HG02763 (cell line): ENCODE results near the gene PDXP.

ENCODE experiments used
- ATAC-seq: cut with Tn5 transposase; IDR thresholded peaks from one replicate; pipeline ENCODE4 v1.9.1; 2021; ENCODE audit warnings: mild to moderate bottlenecking, moderate library complexity; ENCODE audit not compliant: unreplicated experiment

Gene PDXP

DNA sequence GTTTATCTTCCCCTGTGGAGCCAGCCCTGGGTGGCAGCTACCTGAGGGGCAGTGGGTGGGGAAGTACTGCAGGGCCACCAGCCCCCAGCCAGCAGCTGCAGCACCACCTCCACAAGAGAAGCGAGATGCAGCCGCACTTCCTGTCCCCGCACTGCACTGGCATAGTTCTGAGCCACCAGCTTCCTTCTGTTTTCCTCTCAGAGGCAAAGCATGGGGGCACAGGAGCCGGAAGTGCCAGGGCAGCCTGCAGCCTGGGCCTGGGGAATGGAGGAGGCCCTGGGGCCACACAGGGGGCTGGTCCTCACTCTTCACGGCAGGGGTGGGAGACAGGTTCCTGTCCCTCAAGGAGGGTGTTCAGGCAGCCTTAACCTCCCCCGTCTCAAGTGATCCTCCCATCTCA is 31.0 kb upstream of the PDXP start:
- ATAC-seq: no peak

DNA sequence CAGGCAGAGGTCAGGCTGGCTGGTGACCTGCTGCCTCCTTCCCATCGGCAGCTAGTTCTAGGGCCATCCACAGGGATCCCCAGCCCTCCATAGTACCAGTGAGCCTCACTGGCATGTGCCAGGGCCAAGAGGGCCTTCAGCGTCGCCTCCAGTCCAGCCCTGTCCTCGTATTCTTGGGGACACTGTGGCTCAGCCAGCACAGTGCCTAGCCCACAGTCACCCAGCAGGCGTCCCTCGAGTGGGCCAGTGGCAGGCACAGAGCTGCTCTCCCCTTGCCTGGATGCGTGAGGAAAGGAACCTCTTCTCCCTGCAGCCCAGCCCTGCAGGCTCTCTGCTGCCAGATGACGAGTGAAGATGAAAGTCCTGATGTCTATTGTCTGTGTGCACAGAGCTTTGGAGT is 29.7 kb upstream of the PDXP start:
- no peak for ATAC-seq

DNA sequence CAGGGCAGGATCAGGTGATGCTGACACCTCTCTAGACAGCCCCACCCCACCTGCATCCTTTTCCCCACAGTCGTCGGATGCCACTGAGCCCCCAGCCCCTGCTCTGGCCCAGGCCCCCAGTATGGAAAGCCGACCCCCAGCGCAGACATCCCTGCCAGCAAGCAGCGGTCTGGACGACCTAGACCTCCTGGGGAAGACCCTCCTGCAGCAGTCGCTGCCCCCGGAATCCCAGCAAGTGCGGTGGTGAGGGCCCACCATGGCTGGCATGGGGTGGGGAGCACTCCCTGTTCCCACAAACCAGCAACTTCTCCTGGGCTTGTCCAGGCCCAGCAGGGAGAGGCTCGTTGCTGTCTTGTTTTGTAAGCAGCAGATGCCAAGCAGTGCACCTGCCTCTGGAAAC is 28.6 kb upstream of the PDXP start:
- ATAC-seq: no peak

DNA sequence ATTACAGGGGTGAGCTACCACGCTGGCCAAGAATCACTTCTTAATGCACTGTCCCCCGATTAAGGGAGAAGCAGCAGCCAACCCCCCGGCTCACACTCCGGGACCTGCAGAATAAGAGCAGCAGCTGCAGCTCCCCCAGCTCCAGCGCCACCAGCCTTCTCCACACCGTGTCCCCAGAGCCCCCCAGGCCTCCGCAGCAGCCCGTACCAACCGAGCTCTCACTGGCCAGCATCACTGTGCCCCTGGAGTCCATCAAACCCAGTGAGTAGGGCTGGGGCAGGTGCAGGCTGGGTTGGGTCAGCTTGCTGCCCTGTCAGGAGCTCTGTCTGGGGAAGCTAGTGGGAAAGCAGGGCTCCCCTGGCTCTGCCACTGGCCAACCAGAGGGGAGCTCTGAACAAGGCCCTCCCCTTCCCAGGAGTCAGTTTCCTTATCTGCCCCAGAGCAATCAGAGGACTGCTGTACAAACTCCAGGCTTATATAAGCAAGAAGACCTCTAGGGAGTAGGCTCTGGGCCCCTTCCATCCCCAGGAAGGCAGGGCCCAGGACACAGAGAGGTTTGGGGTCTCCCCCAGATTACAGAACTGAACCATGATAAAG is 27.6 kb upstream of the PDXP start:
- no peak for ATAC-seq

DNA sequence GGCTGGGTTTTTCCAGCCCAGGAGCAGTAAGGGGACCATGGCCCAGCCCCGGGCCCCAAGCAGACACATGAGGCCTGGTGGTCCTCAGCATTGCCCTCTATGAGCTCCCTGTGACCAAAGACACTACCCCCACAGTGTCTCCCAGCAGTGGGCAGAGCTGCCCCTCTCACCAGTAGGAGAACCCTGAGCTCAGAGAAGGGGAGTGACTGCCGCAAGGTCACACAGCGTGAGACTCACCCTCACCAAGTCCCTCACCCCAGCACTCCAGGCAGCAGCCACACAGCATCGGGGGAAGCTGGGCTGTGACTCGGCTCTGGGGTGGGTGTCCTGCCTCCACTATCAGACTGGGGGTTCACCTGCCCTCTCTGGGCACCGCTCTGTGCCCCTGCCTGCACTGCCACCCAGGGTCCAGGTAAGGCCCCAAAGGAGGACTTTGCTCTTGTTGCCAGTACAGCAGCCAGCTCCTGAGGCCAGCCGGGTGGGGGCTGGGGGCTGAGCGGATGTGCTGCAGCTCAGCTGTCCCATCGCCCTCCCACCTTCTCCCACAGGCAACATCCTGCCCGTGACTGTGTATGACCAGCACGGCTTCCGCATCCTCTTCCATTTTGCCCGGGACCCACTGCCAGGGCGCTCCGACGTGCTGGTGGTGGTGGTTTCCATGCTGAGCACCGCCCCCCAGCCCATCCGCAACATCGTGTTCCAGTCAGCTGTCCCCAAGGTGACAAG is 26.9 kb upstream of the PDXP start:
- no peak for ATAC-seq

DNA sequence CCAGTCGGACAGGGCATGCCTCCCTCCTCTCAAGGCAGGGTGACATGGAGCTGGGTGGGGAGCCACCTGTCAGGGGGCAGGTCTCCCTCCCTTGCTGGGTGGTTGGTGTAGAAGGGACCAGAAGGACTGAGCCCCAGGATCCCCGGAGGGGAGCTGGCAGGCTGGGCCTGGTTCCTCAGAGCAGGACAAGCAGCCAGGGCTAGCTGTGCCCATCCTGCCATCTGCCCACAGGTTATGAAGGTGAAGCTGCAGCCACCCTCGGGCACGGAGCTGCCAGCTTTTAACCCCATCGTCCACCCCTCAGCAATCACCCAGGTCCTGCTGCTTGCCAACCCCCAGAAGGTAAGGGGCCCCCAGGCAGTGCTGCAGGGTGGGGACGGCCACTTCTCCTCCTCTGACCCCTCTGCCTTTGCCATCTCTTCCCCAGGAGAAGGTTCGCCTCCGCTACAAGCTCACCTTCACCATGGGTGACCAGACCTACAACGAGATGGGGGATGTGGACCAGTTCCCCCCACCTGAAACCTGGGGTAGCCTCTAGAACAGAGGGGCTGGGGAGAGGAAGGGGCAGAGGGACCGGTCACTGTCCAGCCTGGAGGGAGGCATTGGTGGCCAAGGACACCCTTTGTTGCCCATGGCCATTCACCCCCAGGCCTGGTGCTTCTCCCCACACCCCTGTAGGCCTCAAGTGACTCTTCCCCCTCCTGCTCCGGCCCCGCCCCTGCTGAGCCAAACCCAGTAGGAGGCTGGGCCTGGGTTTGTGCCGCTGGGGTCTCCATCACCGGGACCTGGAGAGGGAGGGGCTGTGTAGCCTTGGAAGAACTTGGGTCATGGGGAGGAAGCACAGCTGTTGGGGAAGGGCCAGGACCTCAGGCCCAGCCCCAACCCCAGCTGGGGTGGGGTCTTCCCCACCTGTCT is 26.1 kb upstream of the PDXP start:
- ATAC-seq: peak; percentile 10

DNA sequence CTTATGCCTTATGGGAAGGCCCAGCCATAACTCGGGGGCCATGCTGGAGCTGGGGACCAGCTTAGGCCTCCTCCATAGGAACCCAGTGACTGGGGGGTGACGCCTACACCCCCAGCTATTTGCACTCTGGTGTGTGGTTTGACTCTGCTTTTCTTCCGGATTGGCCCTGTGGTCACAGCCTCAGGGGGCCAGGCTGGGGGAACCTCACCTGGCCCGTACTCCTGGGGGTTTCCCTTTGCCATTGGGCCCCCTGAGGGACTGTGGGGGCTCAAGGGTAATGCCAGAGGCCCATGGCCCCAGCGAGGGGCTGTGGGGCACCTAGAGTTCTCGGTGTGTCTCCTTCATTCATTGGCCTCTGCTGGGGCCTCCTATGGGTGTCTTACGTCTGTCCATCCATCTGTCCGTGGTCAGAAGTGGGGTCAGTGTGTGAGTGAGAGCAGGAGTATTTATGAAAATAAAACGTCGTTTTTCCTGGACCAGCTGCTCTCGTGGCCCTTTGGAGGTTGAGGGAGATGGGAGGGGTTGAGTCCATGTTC is 25.4 kb upstream of the PDXP start:
- ATAC-seq: peak; percentile 44

DNA sequence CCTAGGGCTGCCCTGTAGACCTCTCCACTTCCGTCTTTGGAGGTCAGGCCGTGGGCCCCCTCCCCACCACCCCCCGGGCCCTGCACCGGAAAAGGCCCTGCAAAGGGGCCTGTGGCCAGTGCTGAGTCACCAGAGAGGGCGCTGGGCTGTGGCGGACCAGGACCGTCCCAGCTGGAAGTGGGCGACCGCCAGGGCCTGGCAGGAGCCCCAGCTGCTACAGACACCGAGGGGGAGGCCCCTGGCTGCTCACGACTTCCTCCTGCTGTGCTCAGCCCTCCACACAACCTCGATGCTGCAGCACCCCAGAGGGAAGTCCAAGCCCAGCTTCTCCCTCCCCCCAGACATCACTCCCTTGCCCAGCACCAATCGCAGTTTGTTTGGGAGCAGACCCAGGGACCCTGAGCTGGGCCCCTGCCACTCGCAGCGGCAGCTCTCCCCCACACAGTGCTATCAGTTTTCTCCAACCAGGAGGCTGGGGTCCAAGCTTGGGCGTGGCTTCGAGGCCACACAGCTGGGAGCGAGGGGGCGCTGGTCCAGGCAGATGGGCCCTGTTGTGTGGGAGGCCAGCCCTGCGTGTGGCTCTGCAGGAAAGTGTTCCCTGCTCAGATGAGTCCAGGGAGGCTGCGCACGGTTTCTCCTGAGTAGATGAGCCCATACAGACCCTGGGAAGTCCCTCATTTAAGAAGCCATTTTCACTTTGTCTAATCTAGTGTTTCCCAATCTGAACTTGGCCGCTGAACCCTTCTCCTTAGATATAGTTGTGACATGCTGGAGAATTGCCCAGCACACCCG is 24.7 kb upstream of the PDXP start:
- peak; percentile 47 for ATAC-seq

DNA sequence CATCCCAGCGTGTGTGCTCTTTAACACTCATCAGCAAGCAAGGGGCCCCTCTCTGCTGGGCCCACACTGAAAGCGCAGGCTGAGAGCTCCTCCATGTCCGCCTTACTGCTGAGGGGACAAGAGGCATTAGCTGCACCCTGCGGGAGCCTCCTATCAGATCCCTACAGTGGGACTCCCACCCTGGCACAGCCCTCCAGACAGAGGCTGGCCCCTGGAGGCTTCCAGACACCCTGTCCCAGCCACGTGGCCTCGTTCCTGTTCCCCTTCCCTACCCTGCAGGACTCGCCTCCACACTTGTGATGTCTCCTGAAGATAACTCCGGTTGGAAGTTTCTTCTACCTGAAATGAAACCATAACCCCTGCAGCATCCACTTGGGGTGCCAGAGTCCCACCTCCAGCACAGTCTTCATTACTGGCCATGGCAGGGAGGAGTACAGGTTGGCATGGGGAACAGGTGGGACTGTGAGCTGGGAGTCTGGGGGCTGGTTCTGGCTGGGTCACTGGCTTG is 24.1 kb upstream of the PDXP start:
- ATAC-seq: no peak

DNA sequence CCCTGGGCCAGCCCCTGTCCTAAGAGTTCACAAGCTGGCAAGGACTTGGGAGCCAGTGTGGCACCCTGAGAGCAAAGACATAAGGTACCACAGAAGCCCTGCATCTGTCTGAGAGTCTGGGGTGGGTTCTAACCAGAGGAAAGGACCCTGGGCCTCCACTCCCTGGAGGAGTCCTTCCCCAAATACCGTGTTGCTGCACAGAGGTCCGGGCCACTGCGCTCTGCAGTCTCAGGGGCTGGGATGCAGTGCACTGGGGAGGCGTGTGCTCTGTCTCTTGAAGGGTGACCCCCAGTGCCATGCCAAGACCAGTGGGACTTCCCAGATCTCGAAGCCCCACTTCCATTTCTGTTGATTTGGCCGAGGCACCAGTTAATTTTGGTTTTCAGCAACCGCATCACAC is 23.4 kb upstream of the PDXP start:
- no peak for ATAC-seq

DNA sequence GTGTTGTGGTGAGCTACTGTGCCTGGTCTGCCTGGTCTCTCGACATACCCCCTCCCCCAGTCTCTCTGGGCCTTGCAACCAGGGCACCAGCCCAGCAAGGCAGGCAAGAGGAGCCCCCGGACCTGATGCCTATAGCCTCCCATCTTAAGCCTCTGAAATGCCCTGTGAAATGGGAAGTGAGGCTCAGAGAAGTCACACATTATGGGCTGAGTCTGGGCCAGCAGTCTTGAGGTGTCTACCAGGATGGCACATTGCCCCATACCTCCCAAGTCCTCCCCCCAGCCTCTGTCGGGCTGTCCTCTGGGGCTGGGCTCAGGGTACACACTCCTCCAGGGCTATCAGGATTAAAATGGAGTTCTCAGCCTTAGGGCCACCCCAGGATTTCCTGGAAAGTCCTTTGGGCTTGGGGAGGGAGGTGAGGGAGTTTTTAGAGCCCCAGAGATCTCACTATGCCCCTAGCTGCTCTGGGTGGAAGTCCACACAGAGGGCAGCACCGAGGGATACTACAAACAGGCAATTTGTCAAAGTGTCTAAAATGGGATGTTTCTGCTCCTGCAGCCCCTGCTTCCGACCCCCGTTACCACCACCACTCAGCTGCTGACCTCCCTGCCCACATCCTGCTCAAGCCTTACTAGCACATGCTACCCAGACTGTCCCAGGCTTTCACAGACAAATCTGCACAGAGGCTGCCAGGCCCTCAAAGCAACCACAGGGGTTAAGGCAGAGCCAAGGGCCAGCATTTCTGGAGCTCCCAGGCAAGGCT is 22.2 kb upstream of the PDXP start:
- no peak for ATAC-seq

DNA sequence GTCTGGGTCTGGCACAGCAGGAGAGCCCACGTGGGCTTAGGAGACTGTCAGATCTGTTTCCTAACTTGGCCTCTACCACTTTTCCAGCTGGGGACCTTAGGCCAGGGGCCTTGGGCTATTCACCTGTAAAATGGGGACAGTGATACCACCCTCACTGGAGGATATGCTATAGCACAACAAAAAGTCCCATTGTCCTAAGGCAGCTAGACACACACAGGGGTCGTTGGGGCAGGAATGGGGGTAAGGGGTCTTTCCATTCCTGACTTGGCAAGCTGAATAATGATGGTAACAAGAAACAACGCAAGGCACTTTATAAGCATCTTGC is 21.6 kb upstream of the PDXP start:
- no peak for ATAC-seq

DNA sequence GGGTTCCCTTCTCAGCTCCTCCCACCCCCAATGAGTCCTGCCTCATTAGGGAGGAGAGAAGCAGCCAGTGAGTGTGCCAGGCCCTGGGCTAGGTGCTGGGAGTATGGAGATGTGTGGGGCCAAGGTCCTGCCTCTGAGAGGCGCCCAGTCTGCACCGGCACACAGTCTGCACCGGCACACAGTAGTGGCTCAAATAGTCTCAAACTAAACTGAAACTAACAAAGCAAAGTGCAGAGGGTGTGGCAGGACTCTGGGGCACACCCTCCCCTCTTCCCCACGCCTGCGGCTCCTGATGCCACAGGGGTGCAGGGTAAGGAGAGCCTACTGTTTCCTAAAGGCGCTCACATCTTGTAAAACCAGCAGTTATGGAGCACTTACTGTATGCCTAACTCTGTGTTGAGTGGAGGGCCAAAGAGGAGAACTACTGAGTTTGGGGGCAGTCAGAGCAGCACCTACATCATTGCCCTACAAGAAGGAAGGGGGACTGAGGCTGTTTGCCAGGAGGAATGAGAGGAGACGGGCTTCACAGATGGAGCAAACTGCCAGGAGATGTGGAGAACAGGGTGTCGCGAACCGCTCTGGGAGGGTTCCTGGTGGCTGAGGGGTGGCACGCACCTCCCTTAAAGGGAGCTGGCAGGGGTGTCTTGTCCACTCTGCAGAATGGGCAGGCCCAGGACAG is 20.0 kb upstream of the PDXP start:
- no peak for ATAC-seq

DNA sequence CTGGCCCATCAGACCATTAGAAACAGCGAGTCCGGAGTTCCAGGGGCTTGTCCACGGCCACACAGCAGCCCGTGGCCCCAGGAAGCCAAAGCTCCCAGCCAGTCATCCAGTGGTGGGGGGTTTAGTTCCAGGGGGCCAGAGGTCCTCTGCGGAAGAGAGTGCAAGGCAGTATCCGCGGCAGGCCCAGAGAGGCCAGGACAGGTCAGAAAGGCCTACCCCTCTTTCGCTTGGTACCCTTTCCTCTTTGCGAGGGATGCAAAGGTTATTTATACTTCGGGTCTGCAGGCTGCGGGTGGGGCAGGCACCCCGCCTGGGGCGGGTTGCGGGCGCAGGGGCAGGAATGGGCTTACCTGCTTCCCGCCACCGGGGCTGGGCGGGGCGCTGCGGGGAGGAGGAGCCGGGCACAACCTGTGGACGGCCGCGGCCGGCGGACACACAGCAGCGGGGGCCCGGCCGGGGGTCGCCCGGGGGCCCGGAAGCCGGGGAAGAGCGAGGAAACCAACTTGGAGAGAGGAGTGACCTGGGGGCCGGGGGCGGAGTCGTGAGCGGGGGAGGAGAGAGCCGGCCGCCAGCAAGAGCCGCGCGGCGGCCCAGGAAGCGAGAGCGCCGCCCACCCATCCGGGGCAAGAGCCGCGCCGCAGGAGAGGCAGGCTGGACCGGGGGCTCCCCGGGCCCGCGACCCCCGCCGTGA is 19.3 kb upstream of the PDXP start, which contains the start of gene SH3BP1:
Gene SH3BP1, plus strand, starts transcription at position 600 of the 691 bp plus-strand sequence. CDS start 119 bp downstream, outside the sequence.
- no peak for ATAC-seq

DNA sequence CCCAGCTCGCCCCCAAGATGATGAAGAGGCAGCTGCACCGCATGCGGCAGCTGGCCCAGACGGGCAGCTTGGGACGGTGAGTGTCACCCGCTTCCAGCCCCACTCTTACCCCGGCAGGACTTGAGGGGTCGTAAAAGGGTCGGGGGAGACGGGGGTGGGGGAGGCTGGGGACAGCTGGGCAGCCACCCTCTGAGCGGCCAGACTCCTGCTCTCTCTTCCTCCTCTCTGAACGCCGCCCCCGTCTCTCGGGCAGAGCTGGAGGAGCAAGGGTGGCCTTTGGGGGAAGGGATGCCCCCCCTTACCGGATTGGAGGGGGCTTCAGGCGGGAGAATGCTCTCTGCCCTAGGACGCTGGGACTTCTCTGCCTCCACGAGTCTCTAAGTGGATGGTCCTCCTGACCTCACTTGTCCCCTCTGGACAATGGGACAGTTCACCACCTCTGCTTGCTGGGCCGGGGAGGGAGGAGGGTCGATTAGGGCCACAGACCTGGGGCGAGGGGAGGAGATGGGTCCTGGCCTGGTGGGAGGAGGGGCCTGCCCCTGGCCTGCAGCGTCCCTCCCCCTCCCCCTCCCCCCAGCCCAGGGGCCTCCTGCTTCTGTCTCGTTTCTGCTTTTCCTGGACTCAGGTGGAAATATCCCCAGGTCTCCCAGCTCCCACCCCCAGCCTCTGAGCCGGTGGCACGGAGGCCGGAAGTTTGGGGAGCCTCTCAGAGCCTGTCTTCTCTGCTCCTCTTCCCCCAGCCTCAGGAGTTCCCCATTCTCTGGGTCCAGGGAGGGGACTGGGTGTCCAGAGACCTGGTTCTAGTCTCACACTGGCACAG is 18.5 kb upstream of the PDXP start:
- no peak for ATAC-seq

DNA sequence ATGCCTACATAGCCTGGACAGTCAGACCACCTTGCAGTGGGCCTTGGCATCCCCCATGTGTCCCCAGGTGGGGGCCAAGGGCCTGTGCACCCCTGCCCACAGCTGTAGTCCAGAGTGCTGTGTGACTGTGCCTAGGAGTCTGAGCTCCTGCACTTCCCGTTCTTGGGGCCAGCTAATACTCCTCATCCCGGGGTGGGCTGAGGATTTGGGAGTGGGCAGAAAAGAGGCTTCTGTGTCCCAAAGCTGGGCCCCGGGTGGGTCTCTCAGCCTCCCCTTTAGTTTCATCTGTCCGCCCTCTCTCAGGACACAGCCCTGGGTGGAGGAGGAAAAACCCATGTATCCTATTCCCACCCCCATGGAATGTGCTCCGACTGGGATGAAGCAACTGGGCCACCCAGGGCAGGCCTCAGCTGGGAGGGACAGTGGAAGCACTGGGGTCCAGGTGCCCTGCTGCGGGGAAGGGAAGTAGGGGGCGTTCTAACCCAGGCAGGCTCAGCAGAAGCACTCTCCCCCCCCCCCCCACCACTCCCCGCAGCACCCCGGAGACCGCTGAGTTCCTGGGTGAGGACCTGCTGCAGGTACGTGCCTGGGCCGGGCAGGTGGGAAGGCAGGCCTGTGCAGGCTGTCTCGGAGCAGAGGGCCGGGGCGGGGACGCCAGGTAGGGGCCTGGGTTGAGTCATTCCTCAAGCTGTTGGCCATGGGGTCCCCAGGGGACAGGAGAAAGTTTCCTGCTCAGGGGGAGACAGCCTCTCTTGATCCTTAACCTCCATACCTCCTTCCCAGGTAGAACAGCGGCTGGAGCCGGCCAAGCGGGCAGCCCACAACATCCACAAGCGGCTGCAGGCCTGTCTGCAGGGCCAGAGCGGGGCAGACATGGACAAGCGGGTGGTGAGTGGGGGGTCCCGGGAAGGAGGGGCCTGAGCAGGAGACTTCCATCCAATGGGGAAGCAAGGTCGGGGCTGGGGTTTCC is 17.6 kb upstream of the PDXP start:
- ATAC-seq: no peak

DNA sequence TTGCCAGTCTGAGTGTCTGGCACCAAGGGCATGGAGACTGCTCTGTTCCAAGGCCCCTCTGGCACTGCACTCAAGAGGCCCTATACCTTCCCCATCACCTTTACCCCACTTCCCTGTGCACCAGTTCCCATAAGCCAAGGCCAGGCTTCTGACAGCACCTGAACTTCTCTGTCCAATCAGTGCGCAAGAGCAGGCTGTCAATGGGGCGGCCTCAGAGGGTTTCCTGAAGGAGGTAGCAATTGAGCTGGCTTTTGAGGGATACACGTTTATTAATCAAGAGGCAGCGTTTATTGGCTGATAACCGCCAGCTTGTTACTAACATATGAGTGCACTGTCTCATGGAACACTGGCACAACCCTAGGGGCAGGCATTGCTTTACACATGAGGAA is 17.0 kb upstream of the PDXP start:
- ATAC-seq: no peak
